Measurements from ENCODE around the gene RGMB. TPM values are rescaled to one million over a fixed set of nuclear protein-coding genes. Genes with fewer than 3 reads are reported as not detected.

Gene RGMB, protein sequence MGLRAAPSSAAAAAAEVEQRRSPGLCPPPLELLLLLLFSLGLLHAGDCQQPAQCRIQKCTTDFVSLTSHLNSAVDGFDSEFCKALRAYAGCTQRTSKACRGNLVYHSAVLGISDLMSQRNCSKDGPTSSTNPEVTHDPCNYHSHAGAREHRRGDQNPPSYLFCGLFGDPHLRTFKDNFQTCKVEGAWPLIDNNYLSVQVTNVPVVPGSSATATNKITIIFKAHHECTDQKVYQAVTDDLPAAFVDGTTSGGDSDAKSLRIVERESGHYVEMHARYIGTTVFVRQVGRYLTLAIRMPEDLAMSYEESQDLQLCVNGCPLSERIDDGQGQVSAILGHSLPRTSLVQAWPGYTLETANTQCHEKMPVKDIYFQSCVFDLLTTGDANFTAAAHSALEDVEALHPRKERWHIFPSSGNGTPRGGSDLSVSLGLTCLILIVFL
- 6.2 to 9.3 TPM (median 8.8 TPM) in 5 replicates for total RNA-seq (2022; extraction: Qiagen RNA extraction; ENCODE audit: low read depth)

DNA sequence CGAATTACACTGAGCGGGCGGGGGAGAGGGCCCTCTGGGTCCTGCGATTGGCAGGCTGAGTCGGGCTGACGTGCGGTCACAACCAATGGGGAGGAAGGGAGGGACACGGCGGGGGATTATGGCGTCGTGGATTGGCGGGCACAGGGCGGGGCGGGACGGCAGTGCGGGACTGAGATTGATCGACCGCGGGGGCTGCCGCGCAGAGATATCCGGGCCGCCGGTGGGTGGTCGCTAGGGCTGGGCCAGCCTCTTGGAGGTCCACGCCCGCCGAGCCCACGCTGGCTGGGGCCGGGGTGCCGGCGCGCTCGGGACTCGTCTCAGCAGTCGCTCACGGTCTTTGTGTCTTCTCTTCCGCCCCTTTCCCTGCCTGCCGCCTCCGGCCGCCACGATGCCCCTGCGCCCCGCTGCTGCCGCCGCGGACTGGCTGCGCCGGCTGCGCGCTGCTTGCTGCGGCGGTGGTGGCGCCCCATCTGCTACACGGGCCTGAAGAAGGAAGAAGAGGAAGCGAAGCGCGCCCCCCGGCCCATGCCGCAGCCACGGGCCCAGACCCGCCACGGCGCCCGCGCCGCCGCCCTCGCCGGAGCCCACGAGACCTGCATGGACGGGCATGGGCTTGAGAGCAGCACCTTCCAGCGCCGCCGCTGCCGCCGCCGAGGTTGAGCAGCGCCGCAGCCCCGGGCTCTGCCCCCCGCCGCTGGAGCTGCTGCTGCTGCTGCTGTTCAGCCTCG is at the start of gene RGMB:
RGMB (plus strand) TSS at position 200 of the 728 bp plus-strand sequence; CDS start at position 608, 408 bp downstream.

Other genes with a start within 250 kb of the RGMB start
- 22.2 to 43.4 TPM (median 25.5 TPM) in 5 replicates for gene CHD1, start 155.3 kb downstream of the RGMB start, total RNA-seq (2022; extraction: Qiagen RNA extraction; ENCODE audit: low read depth)

Measured in A549 treated with RU486 at 1 μM for 4 hours (cell line).